Measurements from ENCODE around the gene LRRC8B.

Gene LRRC8B

DNA sequence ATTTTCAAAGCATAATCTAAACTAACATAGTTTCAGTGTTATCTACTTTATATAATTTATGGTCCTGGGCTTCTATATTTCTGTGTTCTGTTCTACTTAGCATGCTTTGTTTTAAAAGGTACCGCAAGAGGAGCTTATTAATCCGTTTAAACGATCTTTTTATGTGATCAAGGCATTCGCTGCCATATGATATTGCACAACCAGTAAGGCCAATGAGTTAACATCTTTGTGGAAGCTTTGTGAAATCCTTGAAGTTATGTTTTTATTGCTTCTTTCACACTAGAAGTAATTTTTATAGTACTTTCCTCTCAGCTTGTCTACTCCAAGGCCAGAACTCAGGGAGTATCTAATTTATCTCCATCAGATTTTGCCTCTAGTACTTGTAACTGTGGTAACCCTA lies 117.2 kb downstream of the LRRC8B start:
- H3K27me3 ChIP-seq (ENCODE audit: insufficient read depth, low read length, poor library complexity): no peaks in the 10 kb centered on the region
- peaks cover 16% of the 10 kb centered on the region for H3K9me3 ChIP-seq (ENCODE audit: insufficient read depth, low read length, severe bottlenecking)
- no peak overlapping the region for H3K4me3 ChIP-seq (ENCODE audit: low read depth in 1 of 2, low read length in 2 of 2)
- DNase-seq (no peak), ATAC-seq (ENCODE audit: insufficient read depth, low read depth) (no peak)
- H3K27ac ChIP-seq (ENCODE audit: low read length): no peak overlapping the region
- TF ChIP-seq EZH2 (IDR thresholded peaks at IDR 0.05; ENCODE audit: borderline replicate concordance, low read depth, low read length, severe bottlenecking): no peak
- no peak overlapping the region for H2AFZ ChIP-seq (ENCODE audit: low read depth, low read length)
- H3K79me2 ChIP-seq (ENCODE audit: insufficient read depth, low read length): peaks cover 85% of the 10 kb centered on the region
- H3K4me2 ChIP-seq (ENCODE audit: insufficient read depth, low read length): no peak overlapping the region
- H3K4me1 ChIP-seq (ENCODE audit: insufficient read depth, low read length): no peaks in the 10 kb centered on the region
- H4K20me1 ChIP-seq (ENCODE audit: insufficient read depth, low read length): peaks cover 13% of the 10 kb centered on the region; the same call in 1 of the 2 replicates
- H3K36me3 ChIP-seq (ENCODE audit: insufficient read depth, low read length): no peaks in the 10 kb centered on the region
- no peak overlapping the region for H3K9ac ChIP-seq (ENCODE audit: low read depth, low read length)

DNA sequence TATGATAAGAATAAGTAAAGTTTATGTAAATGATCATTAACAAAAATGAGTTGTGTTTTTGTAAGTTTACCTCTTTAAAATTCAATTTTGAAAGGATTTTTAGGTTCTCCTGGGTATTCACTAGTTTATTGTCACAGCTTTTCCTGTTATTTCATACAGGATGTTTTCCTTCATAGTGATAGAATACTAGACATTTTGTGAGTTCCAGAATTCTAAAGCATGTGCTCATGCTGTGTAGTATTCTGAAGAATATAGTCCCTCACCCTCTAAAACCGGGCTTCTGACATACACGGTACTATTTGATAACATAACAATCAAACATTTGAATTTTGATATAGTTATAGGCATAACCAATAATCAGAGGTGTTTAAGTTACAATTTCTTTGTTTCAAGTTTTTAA lies 118.9 kb downstream of the LRRC8B start:
- Histone ChIP-seq H3K27ac (ENCODE audit: low read length) (no peak overlapping the region), H3K4me3 (ENCODE audit: low read depth in 1 of 2, low read length in 2 of 2) (no peak overlapping the region), H3K9ac (ENCODE audit: low read depth, low read length) (no peak overlapping the region), H3K9me3 (ENCODE audit: insufficient read depth, low read length, severe bottlenecking) (peaks cover 16% of the 10 kb centered on the region), H3K79me2 (ENCODE audit: insufficient read depth, low read length) (peaks cover 78% of the 10 kb centered on the region), H3K4me2 (ENCODE audit: insufficient read depth, low read length) (no peak overlapping the region), H3K4me1 (ENCODE audit: insufficient read depth, low read length) (no peaks in the 10 kb centered on the region), H2AFZ (ENCODE audit: low read depth, low read length) (no peak overlapping the region), H3K27me3 (ENCODE audit: insufficient read depth, low read length, poor library complexity) (no peaks in the 10 kb centered on the region), H4K20me1 (ENCODE audit: insufficient read depth, low read length) (peaks cover 9% of the 10 kb centered on the region; the same call in 1 of the 2 replicates), H3K36me3 (ENCODE audit: insufficient read depth, low read length) (no peaks in the 10 kb centered on the region)
- no peak for DNase-seq
- TF ChIP-seq EZH2 (IDR thresholded peaks at IDR 0.05; ENCODE audit: borderline replicate concordance, low read depth, low read length, severe bottlenecking): no peak
- TF ChIP-seq, protein P1, sequence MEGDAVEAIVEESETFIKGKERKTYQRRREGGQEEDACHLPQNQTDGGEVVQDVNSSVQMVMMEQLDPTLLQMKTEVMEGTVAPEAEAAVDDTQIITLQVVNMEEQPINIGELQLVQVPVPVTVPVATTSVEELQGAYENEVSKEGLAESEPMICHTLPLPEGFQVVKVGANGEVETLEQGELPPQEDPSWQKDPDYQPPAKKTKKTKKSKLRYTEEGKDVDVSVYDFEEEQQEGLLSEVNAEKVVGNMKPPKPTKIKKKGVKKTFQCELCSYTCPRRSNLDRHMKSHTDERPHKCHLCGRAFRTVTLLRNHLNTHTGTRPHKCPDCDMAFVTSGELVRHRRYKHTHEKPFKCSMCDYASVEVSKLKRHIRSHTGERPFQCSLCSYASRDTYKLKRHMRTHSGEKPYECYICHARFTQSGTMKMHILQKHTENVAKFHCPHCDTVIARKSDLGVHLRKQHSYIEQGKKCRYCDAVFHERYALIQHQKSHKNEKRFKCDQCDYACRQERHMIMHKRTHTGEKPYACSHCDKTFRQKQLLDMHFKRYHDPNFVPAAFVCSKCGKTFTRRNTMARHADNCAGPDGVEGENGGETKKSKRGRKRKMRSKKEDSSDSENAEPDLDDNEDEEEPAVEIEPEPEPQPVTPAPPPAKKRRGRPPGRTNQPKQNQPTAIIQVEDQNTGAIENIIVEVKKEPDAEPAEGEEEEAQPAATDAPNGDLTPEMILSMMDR (IDR thresholded peaks at IDR 0.05; ENCODE audit: borderline replicate concordance, extremely low read depth, low read length, poor library complexity, severe bottlenecking): no peak
- ATAC-seq (ENCODE audit: insufficient read depth, low read depth): no peak

DNA sequence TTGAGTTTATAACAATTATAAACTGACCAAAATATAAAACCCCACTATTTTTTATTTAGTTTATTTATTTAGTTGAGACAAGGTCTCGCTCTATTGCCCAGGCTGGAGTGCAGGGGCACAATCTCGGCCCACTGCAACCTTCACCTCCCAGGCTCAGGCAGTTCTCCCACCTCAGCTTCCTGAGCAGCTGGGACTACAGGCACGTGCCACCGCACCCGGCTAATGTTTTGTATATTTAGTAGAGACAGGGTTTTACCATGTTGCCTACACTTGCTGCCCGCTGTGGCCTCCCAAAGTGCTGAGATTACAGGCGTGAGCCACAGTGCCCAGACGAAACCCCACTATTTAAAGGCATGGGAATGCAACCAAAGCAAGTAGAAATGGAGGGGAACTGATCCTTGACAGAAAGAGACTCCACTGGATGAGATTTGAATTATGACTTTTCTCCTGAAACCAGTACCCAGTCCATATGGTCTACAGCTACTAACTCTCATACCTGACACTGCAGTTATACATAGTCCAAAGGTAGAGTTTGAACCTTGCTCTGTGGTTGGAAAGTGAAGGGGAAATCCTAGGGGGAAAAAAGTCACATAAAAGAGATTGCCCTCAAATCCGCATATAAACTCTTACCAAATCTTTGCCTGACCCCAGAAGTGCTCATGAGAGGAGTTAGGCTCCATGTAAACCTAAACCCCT lies 119.6 kb downstream of the LRRC8B start:
- H3K4me1 ChIP-seq (ENCODE audit: insufficient read depth, low read length): no peaks in the 10 kb centered on the region
- no peak overlapping the region for H2AFZ ChIP-seq (ENCODE audit: low read depth, low read length)
- DNase-seq (no peak), ATAC-seq (ENCODE audit: insufficient read depth, low read depth) (no peak)
- no peak for TF ChIP-seq EZH2 (IDR thresholded peaks at IDR 0.05; ENCODE audit: borderline replicate concordance, low read depth, low read length, severe bottlenecking)
- TF ChIP-seq, protein P1 (IDR thresholded peaks at IDR 0.05; ENCODE audit: borderline replicate concordance, extremely low read depth, low read length, poor library complexity, severe bottlenecking): no peak
- peaks cover 16% of the 10 kb centered on the region for H3K9me3 ChIP-seq (ENCODE audit: insufficient read depth, low read length, severe bottlenecking)
- H3K36me3 ChIP-seq (ENCODE audit: insufficient read depth, low read length): no peaks in the 10 kb centered on the region
- H3K4me3 ChIP-seq (ENCODE audit: low read depth in 1 of 2, low read length in 2 of 2): no peak overlapping the region
- H3K79me2 ChIP-seq (ENCODE audit: insufficient read depth, low read length): peaks cover 77% of the 10 kb centered on the region
- H3K4me2 ChIP-seq (ENCODE audit: insufficient read depth, low read length): no peak overlapping the region
- peaks cover 7% of the 10 kb centered on the region; the same call in 1 of the 2 replicates for H4K20me1 ChIP-seq (ENCODE audit: insufficient read depth, low read length)
- H3K27me3 ChIP-seq (ENCODE audit: insufficient read depth, low read length, poor library complexity): no peaks in the 10 kb centered on the region
- H3K27ac ChIP-seq (ENCODE audit: low read length): no peak overlapping the region
- no peak overlapping the region for H3K9ac ChIP-seq (ENCODE audit: low read depth, low read length)

- Histone ChIP-seq H3K4me1 (ENCODE audit: insufficient read depth, low read length) (no peaks in the 10 kb centered on the region), H3K9ac (ENCODE audit: low read depth, low read length) (no peak overlapping the region), H3K27me3 (ENCODE audit: insufficient read depth, low read length, poor library complexity) (no peaks in the 10 kb centered on the region), H2AFZ (ENCODE audit: low read depth, low read length) (no peak overlapping the region), H3K36me3 (ENCODE audit: insufficient read depth, low read length) (no peaks in the 10 kb centered on the region), H4K20me1 (ENCODE audit: insufficient read depth, low read length) (peaks cover 4% of the 10 kb centered on the region; the same call in 1 of the 2 replicates), H3K9me3 (ENCODE audit: insufficient read depth, low read length, severe bottlenecking) (peaks cover 16% of the 10 kb centered on the region), H3K79me2 (ENCODE audit: insufficient read depth, low read length) (peaks cover 75% of the 10 kb centered on the region), H3K4me3 (ENCODE audit: low read depth in 1 of 2, low read length in 2 of 2) (no peak overlapping the region), H3K4me2 (ENCODE audit: insufficient read depth, low read length) (no peak overlapping the region), H3K27ac (ENCODE audit: low read length) (no peak overlapping the region)
- no peak for ATAC-seq (ENCODE audit: insufficient read depth, low read depth)
- TF ChIP-seq EZH2 (IDR thresholded peaks at IDR 0.05; ENCODE audit: borderline replicate concordance, low read depth, low read length, severe bottlenecking): no peak
- TF ChIP-seq, protein P1 (IDR thresholded peaks at IDR 0.05; ENCODE audit: borderline replicate concordance, extremely low read depth, low read length, poor library complexity, severe bottlenecking): no peak
- DNase-seq: no peak
These were observed 121.6 kb downstream of the LRRC8B start for GRCh38 chr1:89646259-89646658.

All from DND-41 (cell line).